GM08714 (cell line): ENCODE data around the gene ATP5ME.
"Not testable (repeated sequence)": the region's sequence is repeated elsewhere in the genome, so short reads cannot be mapped to it uniquely, and the experiment has no call there.

Experiments used
- H3K4me3 ChIP-seq: fragments of 200-500 bp; sonication (Bioruptor generic); 2 replicates; pipeline ENCODE4 v1.5.1; 2014; ENCODE audit warnings: mild to moderate bottlenecking, low read length, inconsistent platforms
- ZNF274 ChIP-seq: IDR thresholded peaks from 2 replicates; pipeline ENCODE4 v1.6.1; 2012; ENCODE audit warnings: mild to moderate bottlenecking, low read depth, low read length

ATP5ME gene

GRCh38 chr4:653831-654502, 20.1 kb downstream of the ATP5ME start:
- no peak overlapping the region for H3K4me3 ChIP-seq
- no peak for TF ChIP-seq ZNF274

- H3K4me3 ChIP-seq = no peak overlapping the region
- TF ChIP-seq ZNF274 = no peak
These were observed 20.8 kb downstream of the ATP5ME start for GRCh38 chr4:653080-653821.

- H3K4me3 ChIP-seq = no peak overlapping the region
- no peak for TF ChIP-seq ZNF274
These were observed 22.0 kb downstream of the ATP5ME start for GRCh38 chr4:651884-652642.

GRCh38 chr4:650951-651883, 22.9 kb downstream of the ATP5ME start:
- TF ChIP-seq ZNF274 = no peak
- no peak overlapping the region for H3K4me3 ChIP-seq

GRCh38 chr4:650461-650860, 23.6 kb downstream of the ATP5ME start:
- no peak overlapping the region for H3K4me3 ChIP-seq
- no peak for TF ChIP-seq ZNF274

GRCh38 chr4:649751-650310, 24.2 kb downstream of the ATP5ME start:
- TF ChIP-seq ZNF274 = no peak
- no peak overlapping the region for H3K4me3 ChIP-seq

GRCh38 chr4:649293-649625, 24.8 kb downstream of the ATP5ME start:
- H3K4me3 ChIP-seq = no peak overlapping the region
- TF ChIP-seq ZNF274 = no peak

GRCh38 chr4:648579-649292, 25.3 kb downstream of the ATP5ME start:
- no peak overlapping the region for H3K4me3 ChIP-seq

GRCh38 chr4:647481-647880, 26.6 kb downstream of the ATP5ME start:
- no peak for TF ChIP-seq ZNF274
- no peak overlapping the region for H3K4me3 ChIP-seq

More at GRCh38 chr4:648579-649292, 25.3 kb downstream of the ATP5ME start:
- TF ChIP-seq ZNF274 = no peak

- TF ChIP-seq ZNF274 = no peak
These were observed 27.6 kb downstream of the ATP5ME start for GRCh38 chr4:646460-646859.

GRCh38 chr4:642366-642765, 31.7 kb downstream of the ATP5ME start:
- H3K4me3 ChIP-seq = not testable (repeated sequence)

More at GRCh38 chr4:646460-646859, 27.6 kb downstream of the ATP5ME start:
- H3K4me3 ChIP-seq = no peak overlapping the region

- TF ChIP-seq ZNF274 = no peak
- no peak overlapping the region for H3K4me3 ChIP-seq
These were observed 36.4 kb downstream of the ATP5ME start for GRCh38 chr4:637536-638280.

- TF ChIP-seq ZNF274 = no peak
These were observed 37.4 kb downstream of the ATP5ME start for GRCh38 chr4:636628-637159.

More at GRCh38 chr4:636628-637159, 37.4 kb downstream of the ATP5ME start:
- H3K4me3 ChIP-seq = no peak overlapping the region
